GM20000 (cell line): ENCODE data around the gene ANKRD27.

Experiments used
- DNase-seq: peaks from one replicate; pipeline ENCODE4 v3.0.0; 2012; ENCODE audit warnings: low spot score
- CTCF ChIP-seq: IDR thresholded peaks from 2 replicates; pipeline ENCODE4 v1.5.1; 2012; ENCODE audit warnings: mild to moderate bottlenecking, control low read depth; ENCODE audit errors: extremely low read depth, missing control alignments

The ANKRD27 gene

GRCh38 chr19:32677657-32678056, 2.7 kb upstream of the ANKRD27 start:
- no peak for TF ChIP-seq CTCF
- DNase-seq = no peak

- DNase-seq = no peak
- TF ChIP-seq CTCF = no peak
Measured at GRCh38 chr19:32676895-32677359, 1.9 kb upstream of the ANKRD27 start.

- no peak for TF ChIP-seq CTCF
- DNase-seq = peak; percentile 53
Measured at GRCh38 chr19:32676186-32676894, 1.4 kb upstream of the ANKRD27 start.

- DNase-seq = peak; percentile 66
- no peak for TF ChIP-seq CTCF
Measured at GRCh38 chr19:32675720-32676185, 773 bp upstream of the ANKRD27 start, which contains the start of gene RGS9BP. TSS of gene RGS9BP (plus strand) at chr19:32675848. CDS start at chr19:32676264, 416 bp downstream.

DNA sequence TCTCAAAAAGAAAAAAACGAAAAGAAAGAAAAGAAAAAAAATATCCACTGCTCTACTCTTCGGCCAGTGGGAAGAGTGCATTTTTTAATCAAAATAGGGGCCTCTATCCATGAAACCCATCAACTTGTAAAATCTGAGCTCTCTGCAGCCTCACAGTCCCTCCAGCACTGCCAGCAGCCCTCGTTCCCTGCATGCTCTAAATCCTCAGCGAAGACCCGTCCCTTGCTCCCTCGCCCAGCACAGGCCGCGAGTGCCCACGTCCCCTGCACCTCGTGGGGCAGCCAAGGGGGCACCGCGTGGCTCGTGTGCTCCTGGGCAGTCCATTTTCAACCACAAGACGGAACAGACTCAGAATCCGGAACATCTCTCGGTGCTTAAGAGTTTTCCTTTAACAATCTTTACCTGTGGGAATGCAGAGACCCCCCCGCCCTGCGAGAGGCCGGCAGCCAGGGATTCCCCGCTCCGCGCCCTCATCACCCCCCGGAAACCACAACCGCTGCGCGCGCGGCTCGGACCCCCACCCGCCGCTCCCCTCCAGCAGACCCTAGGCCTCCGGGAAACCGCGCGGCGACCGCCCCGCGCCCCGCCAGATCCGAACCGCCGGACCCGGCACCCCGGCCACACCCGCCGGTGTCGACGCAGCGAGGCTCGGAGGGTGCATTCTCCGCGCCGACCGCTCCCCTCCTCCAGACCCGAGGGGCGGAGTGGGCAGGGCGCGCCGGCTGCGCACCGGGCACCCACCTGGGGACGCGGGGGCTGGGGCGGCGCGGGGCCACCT, 638 bp downstream of the ANKRD27 start:
- no peak for DNase-seq

GRCh38 chr19:32673573-32673972, 1.4 kb downstream of the ANKRD27 start:
- DNase-seq = no peak
- no peak for TF ChIP-seq CTCF

More for the DNA sequence above, 638 bp downstream of the ANKRD27 start:
- no peak for TF ChIP-seq CTCF

GRCh38 chr19:32672841-32673240, 2.1 kb downstream of the ANKRD27 start:
- no peak for DNase-seq
- TF ChIP-seq CTCF = no peak
